Measurements from ENCODE around the gene IER5. TPM values are rescaled to one million over a fixed set of nuclear protein-coding genes. Genes with fewer than 3 reads are reported as not detected.

IER5 gene
- total and polyA plus RNA-seq, 9 of the 15 experiments (the other 6 are each of a cell fraction or from before 2014, with no cell fraction given) = 2.4 to 32.1 (median 12.0) TPM

GRCh38 chr1:181104790-181105133 is 16.3 kb downstream of the IER5 start (continued):
- no peak for TF ChIP-seq ZNF609 (CRISPR knock-in tag; IDR thresholded peaks at IDR 0.05; ENCODE audit: borderline replicate concordance)
- no peak for TF ChIP-seq MECOM (CRISPR knock-in tag; IDR thresholded peaks at IDR 0.05)
- TF ChIP-seq RBM22 (IDR thresholded peaks at IDR 0.05; ENCODE audit: low read depth, low read length, poor library complexity, severe bottlenecking) = no peak
- no peak for TF ChIP-seq SFPQ (IDR thresholded peaks at IDR 0.05; ENCODE audit: low read depth, low read length)
- no peak for TF ChIP-seq ZNF518B (CRISPR knock-in tag; IDR thresholded peaks at IDR 0.05)
- TF ChIP-seq L3MBTL2 (IDR thresholded peaks at IDR 0.05) = peak; percentile 79
- TF ChIP-seq BRCA1 (IDR thresholded peaks at IDR 0.05) = no peak
- TF ChIP-seq BRCA1 (CRISPR knock-in tag; IDR thresholded peaks at IDR 0.05) = no peak
- no peak for TF ChIP-seq CEBPG (CRISPR knock-in tag; IDR thresholded peaks at IDR 0.05)
- TF ChIP-seq CEBPG (tag; conservative IDR thresholded peaks at IDR 0.05 in 1 of 2, IDR thresholded peaks at IDR 0.05 in 1 of 2) = no peak
- no peak for TF ChIP-seq ZNF778 (CRISPR knock-in tag; IDR thresholded peaks at IDR 0.05)
- TF ChIP-seq TRIM28 (IDR thresholded peaks at IDR 0.05) = peak; percentile 72
- TF ChIP-seq PCBP2 (IDR thresholded peaks at IDR 0.05; ENCODE audit: low read depth, low read length, poor library complexity, severe bottlenecking) = no peak
- TF ChIP-seq ZBTB26 (CRISPR knock-in tag; IDR thresholded peaks at IDR 0.05) = no peak
- no peak for TF ChIP-seq MXD1 (CRISPR knock-in tag; IDR thresholded peaks at IDR 0.05; ENCODE audit: borderline replicate concordance, poor library complexity, severe bottlenecking)
- TF ChIP-seq ZNF263 (CRISPR knock-in tag; IDR thresholded peaks at IDR 0.05; ENCODE audit: borderline replicate concordance) = no peak
